Sigmoid colon (tissue), 3 donors: Measurements from ENCODE around the gene CGB8.

Experiments used
- POLR2A ChIP-seq, 2 donors: fragments of 450-650 bp; IDR thresholded peaks; one replicate each; pipeline ENCODE4 v1.6.1; 2016; ENCODE audit warnings: antibody characterized with exemption in 2 of 2, mild to moderate bottlenecking in 2 of 2, moderate library complexity in 2 of 2
- TF ChIP-seq, protein P1 (sequence below), 4 experiments: fragments of 450-650 bp in 3 of 4; fragments of 200-600 bp in 1 of 4; IDR thresholded peaks; one replicate each; pipeline ENCODE4 v1.5.1; 2016 to 2019; ENCODE audit warnings: antibody characterized with exemption in 4 of 4, mild to moderate bottlenecking in 3 of 4, moderate library complexity in 2 of 4

DNA sequence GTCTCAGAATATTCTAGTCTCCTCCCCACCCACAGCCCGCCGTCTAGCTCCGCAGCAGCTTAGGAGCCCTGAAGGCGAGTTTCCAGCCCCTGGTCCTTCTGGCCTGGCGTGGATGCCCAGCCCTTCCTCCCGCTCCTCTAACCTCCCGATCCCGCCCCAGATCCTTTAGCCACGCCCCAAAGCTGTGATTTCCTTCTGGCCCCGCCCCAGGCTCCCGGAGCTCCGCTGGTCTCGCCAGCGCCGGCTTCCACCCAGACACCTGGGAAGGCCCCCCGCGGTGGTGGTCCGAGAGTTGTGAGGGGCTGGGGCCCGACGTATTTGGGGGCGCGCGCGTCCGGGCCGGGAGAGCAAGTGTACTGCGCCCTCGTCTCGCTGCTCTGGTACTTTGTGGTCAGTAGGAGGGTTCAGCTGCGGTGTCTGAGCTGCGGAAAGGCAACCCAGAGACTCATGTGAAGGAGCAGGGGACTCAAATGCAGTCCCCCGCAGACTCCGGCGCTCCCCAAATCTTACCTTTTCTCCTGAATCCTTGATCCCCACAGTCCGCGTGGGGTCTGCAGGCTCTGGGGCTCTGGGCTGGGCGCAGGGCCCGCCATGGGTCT lies 8.8 kb upstream of the CGB8 start, which contains the start of gene CGB7:
- TF ChIP-seq, protein P1, sequence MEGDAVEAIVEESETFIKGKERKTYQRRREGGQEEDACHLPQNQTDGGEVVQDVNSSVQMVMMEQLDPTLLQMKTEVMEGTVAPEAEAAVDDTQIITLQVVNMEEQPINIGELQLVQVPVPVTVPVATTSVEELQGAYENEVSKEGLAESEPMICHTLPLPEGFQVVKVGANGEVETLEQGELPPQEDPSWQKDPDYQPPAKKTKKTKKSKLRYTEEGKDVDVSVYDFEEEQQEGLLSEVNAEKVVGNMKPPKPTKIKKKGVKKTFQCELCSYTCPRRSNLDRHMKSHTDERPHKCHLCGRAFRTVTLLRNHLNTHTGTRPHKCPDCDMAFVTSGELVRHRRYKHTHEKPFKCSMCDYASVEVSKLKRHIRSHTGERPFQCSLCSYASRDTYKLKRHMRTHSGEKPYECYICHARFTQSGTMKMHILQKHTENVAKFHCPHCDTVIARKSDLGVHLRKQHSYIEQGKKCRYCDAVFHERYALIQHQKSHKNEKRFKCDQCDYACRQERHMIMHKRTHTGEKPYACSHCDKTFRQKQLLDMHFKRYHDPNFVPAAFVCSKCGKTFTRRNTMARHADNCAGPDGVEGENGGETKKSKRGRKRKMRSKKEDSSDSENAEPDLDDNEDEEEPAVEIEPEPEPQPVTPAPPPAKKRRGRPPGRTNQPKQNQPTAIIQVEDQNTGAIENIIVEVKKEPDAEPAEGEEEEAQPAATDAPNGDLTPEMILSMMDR (IDR thresholded peaks at IDR 0.05), result no peak
- TF ChIP-seq POLR2A (IDR thresholded peaks at IDR 0.05), result no peak
